GM21786 (cell line): ENCODE measurements around the gene IDH1.
"Not testable (repeated sequence)": the region's sequence is repeated elsewhere in the genome, so short reads cannot be mapped to it uniquely, and the experiment has no call there.

Experiments used
- ATAC-seq: cut with Tn5 transposase; IDR thresholded peaks from one replicate; pipeline ENCODE4 v1.9.1; 2021; ENCODE audit not compliant: unreplicated experiment

IDH1 gene

DNA sequence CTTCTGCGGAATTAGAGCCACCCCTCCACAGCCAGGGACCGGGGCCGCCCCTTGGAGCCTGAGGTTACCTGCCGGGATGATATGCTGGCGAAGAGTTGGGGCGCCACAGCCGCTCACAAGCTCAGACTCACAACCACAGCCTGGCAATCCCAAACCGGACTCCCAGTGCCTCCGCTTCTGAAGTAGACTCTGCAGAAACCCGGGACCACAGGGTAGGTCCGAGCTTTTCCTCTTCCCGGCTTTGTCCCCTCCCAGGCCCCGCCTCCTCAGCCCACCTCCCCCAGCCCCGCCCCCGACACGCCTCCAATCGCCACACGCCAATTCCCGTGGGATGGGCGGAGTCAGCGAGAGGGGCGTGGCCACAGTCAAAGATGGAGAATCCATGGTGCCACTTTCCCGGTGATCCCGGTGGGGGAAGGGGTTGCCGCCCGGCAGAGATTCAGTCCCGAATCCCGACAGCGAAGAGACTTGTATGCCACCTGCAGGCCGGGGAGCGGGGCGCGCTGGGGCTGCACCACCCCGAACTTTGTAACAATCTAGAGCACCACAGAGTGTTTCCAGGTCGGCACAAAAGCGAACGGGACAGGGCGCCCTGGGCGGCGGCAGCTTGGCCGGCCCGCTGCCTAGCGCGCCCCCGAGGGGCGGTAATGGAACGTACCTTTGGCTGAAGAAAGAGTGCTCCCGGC, at the start of gene IDH1:
Gene IDH1 (minus strand): TSS at position 201 of the 686 bp plus-strand sequence. CDS start 3,520 bp downstream, outside the sequence.
- ATAC-seq = peak; percentile 68

DNA sequence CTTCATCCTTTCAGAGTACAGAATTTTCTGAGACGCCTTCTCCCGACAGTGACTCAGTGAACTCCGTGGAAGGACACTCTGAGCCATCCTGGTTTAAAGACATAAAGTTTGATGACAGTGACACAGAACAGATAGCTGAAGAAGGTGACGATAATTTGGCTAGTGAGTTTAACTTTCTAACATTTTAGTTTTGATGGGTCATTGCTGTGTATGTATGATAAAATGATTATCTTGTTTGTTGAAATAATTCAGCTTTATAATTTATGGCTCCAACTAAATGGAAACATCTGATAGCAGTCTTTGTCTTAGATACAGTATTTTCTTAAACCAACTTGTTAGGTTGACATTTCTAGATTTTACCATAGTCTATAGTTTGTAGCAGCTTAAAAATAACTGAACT, 49.3 kb upstream of the IDH1 start:
- ATAC-seq = no peak

DNA sequence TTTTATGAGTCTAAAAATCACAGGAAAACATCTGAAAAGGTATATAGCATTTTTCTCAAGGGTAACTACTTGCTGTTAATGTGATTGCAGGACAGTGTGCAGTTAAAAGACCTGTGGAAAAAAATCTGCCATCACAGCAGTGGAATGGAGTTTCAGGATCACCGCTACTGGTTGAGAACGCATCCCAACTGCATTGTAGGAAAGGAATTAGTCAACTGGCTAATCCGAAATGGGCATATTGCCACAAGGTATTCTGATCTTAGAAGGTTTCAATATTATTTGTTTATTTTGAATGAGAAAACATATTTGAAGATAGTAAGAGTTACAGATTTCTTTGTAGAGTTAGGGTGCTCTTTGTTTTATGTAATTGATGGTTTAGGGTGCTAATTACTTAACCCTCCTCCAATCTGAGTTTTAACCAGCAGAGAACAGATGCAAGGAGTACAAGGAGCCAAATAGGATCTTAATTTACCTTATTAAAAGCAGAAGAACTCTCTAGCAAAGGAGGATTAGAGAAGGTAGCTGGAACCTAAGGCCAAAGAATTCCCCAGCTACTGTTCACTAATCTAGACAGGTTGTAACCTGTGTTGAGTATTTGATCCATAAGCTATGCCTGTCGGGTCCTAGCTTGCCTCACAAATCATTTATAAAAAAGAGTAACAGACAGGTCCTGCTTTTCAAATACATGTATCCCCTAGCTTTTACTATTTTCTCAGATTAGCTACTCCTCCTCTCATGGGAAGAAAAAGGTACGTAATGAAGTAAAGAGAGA, 46.2 kb upstream of the IDH1 start:
- no peak for ATAC-seq

DNA sequence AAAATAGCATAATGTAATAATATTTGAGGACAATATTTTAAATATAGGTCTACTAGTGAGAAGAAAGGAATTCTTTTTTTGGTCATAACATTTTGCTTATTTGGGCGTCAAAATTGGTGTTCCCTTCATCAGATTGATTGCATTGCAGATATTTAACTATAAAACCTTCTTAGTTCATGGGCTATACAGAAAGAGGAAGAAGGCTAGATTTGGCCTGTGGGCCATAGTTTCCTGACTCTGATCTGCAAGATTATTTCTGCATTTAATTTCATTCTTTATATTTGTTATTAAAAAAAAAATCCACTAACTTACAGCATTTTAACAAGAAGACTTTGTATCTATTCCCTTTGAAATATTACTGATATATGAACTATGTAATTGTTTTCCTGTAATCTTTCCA, 43.1 kb upstream of the IDH1 start:
- no peak for ATAC-seq

DNA sequence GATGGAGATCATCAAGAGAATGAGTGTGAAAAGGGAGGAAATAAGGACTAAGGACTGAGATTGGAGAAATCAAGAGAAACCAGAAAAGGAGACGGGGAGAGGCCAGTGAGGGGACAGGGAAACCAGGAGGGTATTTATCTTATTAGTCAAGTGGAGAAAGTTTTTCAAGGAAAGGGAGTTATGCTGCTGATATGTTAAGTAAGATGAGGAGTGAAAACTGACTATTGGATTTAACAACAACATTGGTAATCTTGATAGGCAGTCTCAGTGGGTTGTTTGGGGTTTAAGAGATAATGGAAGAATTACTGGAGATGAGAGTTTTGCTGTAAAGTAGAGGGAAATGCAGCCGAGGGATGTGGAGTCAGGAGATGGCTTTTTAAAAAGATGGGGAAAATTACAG, 41.7 kb upstream of the IDH1 start:
- ATAC-seq = no peak

DNA sequence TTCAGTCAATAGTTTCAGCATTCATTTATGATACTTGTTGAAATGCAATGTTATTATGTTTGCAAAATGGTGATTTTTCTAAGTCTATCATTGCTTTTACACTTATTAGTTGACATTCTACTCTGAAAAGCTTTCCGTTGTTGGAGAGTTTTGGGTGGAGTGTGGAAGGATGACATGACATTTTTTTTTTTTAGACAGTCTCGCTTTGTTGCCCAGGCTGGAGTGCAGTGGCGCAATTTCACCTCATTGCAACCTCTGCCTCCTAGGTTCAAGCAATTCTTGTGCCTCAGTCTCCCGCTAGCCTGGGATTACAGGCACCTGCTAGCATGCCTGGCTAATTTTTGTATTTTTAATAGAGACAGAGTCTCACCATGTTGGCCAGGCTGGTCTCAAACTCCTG, 41.0 kb upstream of the IDH1 start:
- ATAC-seq = no peak

DNA sequence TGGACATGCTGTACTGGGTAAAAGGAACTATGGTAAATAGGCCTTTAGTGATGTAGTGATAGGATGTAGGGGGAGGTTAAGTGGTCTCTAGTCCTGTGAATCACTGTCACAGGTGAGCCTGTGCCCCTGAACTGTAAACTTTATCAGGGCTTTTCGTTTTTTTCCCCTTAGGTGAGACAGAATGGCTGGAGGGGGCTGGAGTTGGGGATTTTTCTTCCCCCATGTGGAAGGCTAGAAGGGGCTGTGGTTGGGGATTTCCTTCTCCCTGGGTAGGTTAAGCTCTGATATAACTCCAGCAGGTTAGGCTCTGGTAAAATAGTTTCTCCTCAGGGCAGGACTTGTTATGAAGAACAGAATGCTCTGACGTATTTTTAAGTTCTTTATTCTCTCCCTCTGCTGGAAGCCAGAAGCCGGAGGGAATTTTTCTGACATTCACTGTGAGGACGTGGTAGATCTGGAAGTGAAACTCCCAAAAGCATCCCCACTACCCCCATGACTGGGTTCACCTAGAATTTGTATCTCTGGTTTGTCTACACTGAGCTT, 39.7 kb upstream of the IDH1 start:
- ATAC-seq = peak; percentile 57

DNA sequence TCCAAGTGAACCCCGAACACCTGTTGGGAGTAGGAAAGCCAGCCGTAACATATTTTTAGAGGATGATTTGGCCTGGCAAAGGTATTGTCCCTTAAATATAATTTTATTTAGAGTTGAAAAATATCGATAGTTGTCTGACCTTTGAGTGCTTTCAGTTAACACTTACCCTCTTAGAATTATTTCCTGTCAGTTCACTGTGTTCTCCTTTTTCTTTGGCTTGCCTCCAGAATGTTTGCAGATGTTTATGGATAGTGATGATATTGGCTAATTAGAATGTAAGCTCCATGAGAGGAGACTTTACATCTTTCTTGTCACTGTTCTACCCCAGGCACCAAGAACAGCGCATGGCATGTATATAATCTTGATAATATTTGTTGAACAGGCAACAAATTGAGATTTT, 31.0 kb upstream of the IDH1 start:
- ATAC-seq = no peak

DNA sequence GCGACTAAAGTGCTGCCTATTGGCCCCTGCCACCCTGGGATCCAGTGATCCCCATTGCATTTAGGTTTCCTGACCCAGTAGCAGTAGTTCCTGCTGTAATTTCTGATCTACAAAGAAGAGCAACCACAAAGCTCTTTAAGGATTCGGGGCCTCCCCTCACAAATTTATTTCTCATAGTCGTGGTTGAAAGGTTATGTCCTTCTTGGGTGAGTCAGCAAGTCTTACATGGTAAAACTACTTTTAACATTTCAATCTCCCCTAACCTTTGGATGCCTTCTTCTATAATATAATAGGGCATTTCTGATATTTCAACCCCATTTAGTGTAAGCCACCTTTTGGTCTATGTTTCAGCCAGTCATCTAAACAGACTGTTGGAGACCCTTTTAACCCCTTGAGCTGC, 26.1 kb upstream of the IDH1 start:
- ATAC-seq = peak; percentile 80

DNA sequence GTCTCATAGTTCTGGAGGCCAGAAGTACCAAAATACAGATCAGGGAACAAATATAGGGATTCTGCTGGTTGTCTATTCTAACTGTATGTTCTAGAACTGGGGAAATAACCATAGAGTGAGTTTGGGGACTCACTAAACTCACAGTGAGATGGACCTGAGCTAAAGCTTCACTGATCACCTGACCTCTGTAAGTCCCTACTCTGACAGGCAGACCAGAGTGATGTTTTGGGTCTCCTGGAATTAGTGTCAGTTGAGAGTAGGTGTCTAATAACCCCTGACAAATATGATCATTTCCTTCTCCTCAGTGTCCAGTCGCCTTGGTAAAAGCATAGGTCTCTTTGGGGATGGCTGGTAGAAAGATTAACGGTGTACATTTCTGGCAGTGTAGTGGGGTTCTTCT, 25.4 kb upstream of the IDH1 start:
- no peak for ATAC-seq

DNA sequence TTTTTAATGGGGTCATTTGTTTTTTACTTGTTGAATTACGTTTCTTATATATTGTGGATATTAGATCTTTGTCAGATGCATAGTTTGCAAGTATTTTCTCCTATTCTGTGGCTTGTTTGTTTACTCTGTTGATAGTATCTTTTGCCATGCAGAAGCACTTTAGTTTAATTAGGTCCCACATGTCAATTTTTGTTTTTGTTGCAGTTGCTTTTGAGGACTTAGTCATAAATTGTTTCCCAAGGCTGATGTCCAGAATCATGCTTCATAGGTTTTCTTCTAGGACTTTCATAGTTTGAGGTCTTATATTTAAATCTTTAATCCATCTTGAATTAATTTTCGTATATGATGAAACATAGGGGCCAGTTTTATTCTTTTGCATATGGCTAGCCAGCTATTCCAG, 24.4 kb upstream of the IDH1 start:
- ATAC-seq = no peak

DNA sequence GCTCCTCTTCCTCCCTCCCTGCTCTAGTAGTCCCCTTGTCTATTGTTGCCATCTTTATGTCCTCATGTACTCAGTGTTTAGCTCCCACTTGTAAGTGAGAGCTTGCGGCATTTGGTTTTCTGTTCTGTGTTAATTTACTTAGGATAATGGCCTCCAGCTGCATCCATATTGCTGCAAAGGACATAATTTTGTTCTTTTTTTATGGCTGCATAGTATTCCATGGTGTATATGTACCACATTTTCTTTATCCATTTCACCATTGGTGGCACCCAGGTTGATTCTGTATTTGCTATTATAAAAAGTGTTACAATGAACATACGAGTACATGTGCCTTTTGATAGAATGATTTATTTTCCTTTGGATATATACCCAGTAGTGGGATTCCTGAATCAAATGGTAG, 23.7 kb upstream of the IDH1 start:
- no peak for ATAC-seq

DNA sequence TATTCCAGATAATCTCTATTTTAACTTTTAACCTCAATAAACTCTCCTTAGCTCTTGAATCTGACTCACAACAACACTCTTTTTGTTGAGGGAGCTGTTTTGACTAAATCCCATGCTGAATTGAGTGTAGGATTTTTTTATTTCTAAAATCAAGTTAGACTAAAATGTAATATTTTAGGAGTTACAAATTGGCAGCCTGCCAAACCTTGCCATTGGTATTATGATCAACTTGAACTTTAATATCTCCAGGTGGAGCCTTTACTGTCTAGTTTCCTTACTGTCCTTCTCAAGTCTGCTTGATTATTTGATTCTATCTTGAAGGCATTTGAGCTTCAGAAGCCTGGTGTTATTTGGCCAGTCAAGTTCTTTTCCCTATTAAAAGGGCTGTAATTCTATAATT, 19.9 kb upstream of the IDH1 start:
- ATAC-seq = no peak

DNA sequence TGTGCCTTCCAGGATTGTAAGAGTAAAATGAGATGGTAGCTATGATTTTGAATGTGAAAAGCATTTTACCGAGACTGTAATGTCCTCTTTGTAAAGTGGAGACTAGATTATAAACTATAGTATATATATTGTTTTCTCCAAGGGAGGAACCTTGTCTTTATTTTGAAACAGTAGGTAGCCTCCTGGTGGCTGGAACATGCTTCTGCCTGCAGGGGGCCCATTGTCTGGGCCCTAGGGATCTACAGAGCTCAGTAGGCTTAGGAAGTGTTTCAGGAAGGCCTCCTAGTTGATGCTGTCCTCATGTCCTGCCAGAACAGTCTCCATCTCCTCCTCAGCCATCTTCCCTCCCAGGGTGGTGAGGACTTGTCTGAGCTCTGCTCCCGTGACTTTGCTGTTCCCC, 14.2 kb upstream of the IDH1 start:
- ATAC-seq = no peak

DNA sequence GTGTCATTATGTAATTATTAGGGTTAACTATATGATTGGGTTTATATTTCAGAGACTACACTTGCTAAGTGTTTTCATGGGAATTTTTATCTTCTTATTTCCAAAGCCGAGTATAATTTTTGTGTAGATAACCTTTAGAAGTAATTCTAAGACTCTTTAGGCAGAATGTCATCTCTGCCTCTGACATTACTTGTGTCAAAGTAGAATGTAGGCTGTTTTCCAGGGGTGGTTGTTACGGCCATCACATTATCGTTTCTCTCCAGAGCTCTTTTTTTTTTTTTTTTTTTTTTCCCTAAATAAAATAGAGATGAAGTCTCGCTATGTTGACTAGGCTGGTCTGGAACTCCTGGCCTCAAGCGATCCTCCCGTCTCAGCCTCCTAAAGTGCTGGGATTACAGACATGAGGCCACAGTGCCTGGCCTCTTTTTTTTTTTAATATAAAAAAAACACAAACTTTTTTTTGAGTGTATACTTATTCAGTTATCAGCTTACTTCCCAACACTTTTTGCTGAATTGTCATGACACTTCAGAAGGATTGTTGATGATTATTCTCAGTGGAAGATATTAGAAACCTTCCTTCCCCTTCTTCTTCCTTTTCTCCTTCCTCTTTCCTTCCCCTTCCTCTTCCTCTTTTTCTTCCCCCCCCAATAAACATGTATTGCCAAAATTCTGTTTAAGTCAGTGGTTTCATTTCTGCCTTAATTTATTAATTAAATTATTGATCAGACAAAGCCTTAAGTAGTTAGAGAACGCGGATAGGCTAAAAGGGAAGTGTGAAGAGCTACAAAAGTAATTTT, 13.5 kb upstream of the IDH1 start:
- ATAC-seq = no peak

DNA sequence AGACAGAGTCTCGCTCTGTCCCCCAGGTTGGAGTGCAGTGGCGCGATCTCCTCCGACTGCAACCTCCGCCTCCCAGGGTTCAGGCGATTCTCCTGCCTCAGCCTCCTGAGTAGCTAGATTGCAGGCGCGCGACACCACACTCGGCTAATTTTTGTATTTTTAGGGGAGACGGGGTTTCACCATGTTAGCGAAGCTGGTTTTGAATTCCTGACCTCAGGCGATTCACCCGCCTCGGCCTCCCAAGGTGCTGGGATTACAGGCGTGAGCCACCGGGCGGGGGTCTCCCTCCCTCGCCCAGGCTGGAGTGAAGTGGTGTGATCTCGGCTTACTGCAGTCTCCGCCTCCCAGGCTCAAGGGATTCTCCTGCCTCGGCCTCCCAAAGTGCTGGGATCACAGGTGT, 12.7 kb upstream of the IDH1 start:
- not testable (repeated sequence) for ATAC-seq

DNA sequence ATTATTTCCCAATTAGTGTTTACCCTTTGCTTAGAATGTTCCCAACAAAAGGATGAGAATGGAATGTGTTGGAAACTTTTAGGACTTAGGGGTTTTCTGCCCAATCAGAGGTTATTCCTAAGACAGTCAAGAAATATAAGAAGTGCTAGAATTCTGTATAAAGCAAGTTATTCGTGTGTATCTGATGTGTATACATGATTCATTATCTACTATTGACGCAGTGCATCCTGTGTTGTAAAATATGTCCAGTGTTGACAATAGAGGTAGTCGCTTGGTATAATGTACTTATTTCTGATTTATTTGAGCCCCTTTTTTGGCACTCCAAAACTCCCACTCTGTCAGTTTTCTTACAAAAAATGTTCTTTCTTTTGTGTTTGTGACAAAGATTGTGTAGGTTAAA, 12.1 kb upstream of the IDH1 start:
- ATAC-seq = no peak

DNA sequence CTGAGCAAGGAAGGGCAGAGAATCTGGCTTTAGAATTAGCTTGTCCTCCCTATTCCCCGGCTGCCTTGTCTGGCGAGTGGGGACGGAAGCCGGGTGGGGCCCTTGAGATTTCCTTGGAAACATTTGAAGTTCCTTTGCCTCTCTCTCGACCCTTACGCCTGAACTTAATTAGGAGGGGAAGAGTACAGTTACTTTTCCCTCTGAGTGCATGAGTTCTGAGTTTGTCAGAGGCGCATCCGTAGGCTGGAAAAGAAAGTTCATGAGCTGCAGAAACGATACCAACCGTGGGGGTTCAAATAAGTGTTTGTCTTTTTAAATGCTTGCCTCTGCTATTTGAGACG, 11.7 kb upstream of the IDH1 start:
- ATAC-seq = peak; percentile 4

DNA sequence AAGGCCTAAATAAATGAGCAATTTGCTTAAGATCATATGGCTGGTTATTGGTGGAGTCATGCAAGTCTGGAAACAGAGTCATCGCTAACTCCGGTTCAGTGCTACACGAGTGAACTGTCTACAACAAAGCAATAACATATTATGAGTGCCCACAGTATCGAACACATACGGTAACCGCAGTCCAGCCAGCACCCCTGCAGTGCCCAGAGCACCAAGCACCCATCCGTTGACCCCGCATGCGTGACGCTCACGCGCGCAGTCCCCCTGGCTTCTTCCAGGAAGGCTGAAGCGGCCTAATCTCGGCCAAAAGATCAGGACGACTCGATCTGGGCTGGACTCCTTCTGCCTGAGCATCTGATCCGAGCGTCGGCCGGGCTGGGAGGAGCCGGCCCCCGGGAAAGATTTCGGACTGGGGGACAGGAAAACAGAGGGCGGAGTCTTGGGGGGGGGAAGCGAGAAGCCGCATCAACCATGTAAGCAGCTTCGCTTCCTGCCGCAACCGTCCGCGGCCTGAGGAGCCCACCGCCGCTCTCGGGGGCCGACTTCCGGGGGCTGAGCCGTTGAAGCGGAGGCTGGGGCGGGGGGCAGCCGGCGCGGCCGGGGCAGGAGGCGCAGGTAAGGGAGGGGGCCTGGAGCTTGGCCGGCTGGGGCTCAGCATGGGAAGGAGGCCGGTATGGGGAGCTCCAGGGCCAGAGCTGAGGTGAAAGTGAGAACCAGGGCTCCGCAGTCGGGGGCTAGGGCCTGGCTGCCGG, 11.1 kb upstream of the IDH1 start, which contains the start of gene PIKFYVE:
Gene PIKFYVE (plus strand): TSS at position 455 of the 752 bp plus-strand sequence. CDS start 5,265 bp downstream, outside the sequence.
- ATAC-seq = peak; percentile 77

DNA sequence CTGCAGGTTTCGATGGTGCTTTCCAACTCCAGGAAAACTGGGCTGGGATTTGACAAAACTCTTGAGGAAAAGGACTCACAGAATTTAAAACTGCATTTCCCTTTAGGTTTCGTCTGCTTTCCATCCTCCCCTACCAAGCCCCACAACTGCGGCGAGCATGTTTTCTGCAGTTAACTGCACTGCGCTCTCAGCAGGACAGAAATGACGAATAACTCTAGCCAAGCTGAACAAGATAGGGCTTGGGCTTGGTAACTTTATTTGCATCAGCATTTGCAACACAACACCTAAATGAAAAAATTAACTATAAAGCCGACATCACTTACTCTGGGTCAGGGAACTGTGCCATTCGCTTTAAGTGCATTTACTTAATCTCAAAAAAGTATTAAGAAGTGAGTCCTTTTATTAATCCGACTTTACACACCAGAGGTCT, 10.5 kb upstream of the IDH1 start:
- ATAC-seq = peak; percentile 36
